Mammary epithelial cell (primary cell): ENCODE measurements around the gene ENTPD2.

Source experiments
- CTCF ChIP-seq, 2 donors: IDR thresholded peaks in 1 of 2; conservative IDR thresholded peaks in 1 of 2; 2 replicates each; pipeline ENCODE4 v1.5.1; 2011 to 2012; ENCODE audit warnings: inconsistent platforms in 2 of 2, low read length in 2 of 2, mild to moderate bottlenecking in 2 of 2, control low read depth in 1 of 2, low read depth in 1 of 2; ENCODE audit not compliant: insufficient read depth in 1 of 2; ENCODE audit errors: extremely low read depth in 1 of 2
- EZH2 ChIP-seq: IDR thresholded peaks from 2 replicates; pipeline ENCODE4 v1.6.1; 2012; ENCODE audit warnings: low read length, inconsistent platforms, borderline replicate concordance

- TF ChIP-seq CTCF (conservative IDR thresholded peaks at IDR 0.05 in 1 of 2, IDR thresholded peaks at IDR 0.05 in 1 of 2; ENCODE audit: extremely low read depth in 1 of 2, insufficient read depth in 1 of 2, low read depth in 1 of 2, low read length in 2 of 2) (no peak), EZH2 (no peak)
Observed at GRCh38 chr9:137037035-137037434, 16.8 kb downstream of the ENTPD2 start.
